Skin of body (tissue), 2 donors: ENCODE results near the gene ATE1. TPM values are rescaled to one million over a fixed set of nuclear protein-coding genes. Genes with fewer than 3 reads are reported as not detected.
A peak's percentile ranks its signal among the peaks of the same experiment; 100 is the strongest.

Experiments used
- DNase-seq: peaks from one replicate; lab custom pipeline; 2025; lab: John Stamatoyannopoulos, UW
- total RNA-seq: library from RNA; depleted of rRNA; stranded (reverse); fragments of >200 nt; gene quantifications from one replicate; pipeline ENCODE4 v1.2.3, GENCODE V29; 2014

The ATE1 gene
- total RNA-seq, 1 donor from 2014 or later = 32.0 TPM

GRCh38 chr10:121741248-121741792, 186.5 kb downstream of the ATE1 start:
- no peak for DNase-seq

GRCh38 chr10:121740069-121740468, 187.8 kb downstream of the ATE1 start:
- DNase-seq = no peak

GRCh38 chr10:121739114-121739513, 188.7 kb downstream of the ATE1 start:
- no peak for DNase-seq

GRCh38 chr10:121736315-121737130, 191.3 kb downstream of the ATE1 start:
- DNase-seq = no peak

- no peak for DNase-seq
Observed at GRCh38 chr10:121735263-121735662, 192.6 kb downstream of the ATE1 start.

GRCh38 chr10:121734589-121735045, 193.2 kb downstream of the ATE1 start:
- no peak for DNase-seq

GRCh38 chr10:121732656-121733445, 195.0 kb downstream of the ATE1 start:
- peak; percentile 44 for DNase-seq

- no peak for DNase-seq
Observed at GRCh38 chr10:121732172-121732571, 195.7 kb downstream of the ATE1 start.

- no peak for DNase-seq
Observed at GRCh38 chr10:121724282-121724681, 203.5 kb downstream of the ATE1 start.

GRCh38 chr10:121722665-121723064, 205.2 kb downstream of the ATE1 start:
- no peak for DNase-seq

GRCh38 chr10:121721257-121721656, 206.6 kb downstream of the ATE1 start:
- DNase-seq = no peak

- no peak for DNase-seq
Observed at GRCh38 chr10:121715969-121716368, 211.9 kb downstream of the ATE1 start.

- no peak for DNase-seq
Observed at GRCh38 chr10:121715076-121715475, 212.8 kb downstream of the ATE1 start.

GRCh38 chr10:121713486-121713885, 214.3 kb downstream of the ATE1 start:
- DNase-seq = no peak

- no peak for DNase-seq
Observed at GRCh38 chr10:121710971-121711370, 216.9 kb downstream of the ATE1 start.

- no peak for DNase-seq
Observed at GRCh38 chr10:121710207-121710606, 217.6 kb downstream of the ATE1 start.

GRCh38 chr10:121709675-121710073, 218.2 kb downstream of the ATE1 start:
- DNase-seq = no peak

GRCh38 chr10:121708728-121709674, 218.8 kb downstream of the ATE1 start:
- DNase-seq = no peak

GRCh38 chr10:121702351-121703320, 225.2 kb downstream of the ATE1 start:
- no peak for DNase-seq

- DNase-seq = no peak
Observed at GRCh38 chr10:121700416-121700815, 227.4 kb downstream of the ATE1 start.
